ENCODE data around the gene CLIC4. TPM values are rescaled to one million over a fixed set of nuclear protein-coding genes. Genes with fewer than 3 reads are reported as not detected.
"Not testable (repeated sequence)": the region's sequence is repeated elsewhere in the genome, so short reads cannot be mapped to it uniquely, and the experiment has no call there.

CLIC4 gene
- total RNA-seq, 2 donors from 2014 or later = 77.2 to 124 TPM

DNA sequence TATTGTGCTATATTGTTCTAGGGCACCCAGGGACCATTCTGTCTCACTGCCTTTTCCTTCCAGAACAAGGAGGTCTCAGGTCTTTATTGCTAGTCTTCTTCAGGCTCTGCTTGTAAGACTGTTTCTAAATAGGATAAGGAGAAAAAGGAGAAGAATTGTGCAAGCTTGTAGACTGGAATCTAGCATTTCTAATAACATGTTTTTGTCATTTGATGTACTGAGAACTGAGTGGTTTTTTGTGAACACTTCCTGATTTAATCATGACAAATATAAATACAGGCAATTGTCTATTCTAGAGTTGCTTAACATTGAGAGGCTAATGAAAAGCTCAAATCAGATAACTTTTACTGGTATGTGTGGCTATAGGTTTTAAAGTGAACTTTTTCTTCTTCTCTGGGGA lies 77.6 kb downstream of the CLIC4 start:
- TF ChIP-seq POLR2A (IDR thresholded peaks at IDR 0.05) (no peak), CTCF (IDR thresholded peaks at IDR 0.05) (no peak), POLR2AphosphoS5 (IDR thresholded peaks at IDR 0.05) (no peak)
- Histone ChIP-seq H3K27ac (no peak overlapping the region), H3K27me3 (replicated peaks; ENCODE audit: insufficient read depth) (no peaks in the 10 kb centered on the region), H3K36me3 (no peaks in the 10 kb centered on the region), H3K4me1 (replicated peaks) (no peaks in the 10 kb centered on the region), H3K9me3 (no peaks in the 10 kb centered on the region), H3K4me3 (no peak overlapping the region)
- intact Hi-C loops (cut with DNase I) = loop anchor here (10.0 kb wide), 1 partner anchor 408 kb away; the partner anchor contains the start of genes NIPAL3 and STPG1
- no peak for DNase-seq (ENCODE audit: low spot score)

GRCh38 chr1:24823486-24823885 lies 78.2 kb downstream of the CLIC4 start:
- intact Hi-C loops (cut with DNase I) = loop anchor here (10.0 kb wide), 1 partner anchor 409 kb away; the partner anchor contains the start of genes NIPAL3 and STPG1
- H3K4me1 ChIP-seq (replicated peaks) = not testable (repeated sequence)

DNA sequence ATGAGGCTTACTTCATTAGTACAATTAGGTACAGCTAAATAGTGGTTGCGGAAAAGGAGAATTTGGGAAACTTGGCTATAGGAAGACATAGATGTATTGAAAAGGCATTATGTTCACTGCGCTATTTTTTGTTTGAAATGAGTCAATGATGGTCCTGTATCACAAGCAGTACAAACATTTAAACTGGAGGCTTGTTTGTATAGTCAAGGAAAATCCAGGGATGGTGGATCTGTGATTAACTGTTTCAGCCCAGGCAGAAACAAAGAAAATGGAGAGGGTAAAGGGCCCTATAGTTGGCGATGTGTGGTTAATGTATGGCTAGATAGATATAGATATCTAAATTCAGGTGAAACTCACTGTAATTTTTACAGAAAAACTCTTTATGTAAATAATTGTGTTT lies 79.9 kb downstream of the CLIC4 start:
- no peak for TF ChIP-seq POLR2AphosphoS5 (IDR thresholded peaks at IDR 0.05)
- no peak for TF ChIP-seq CTCF (IDR thresholded peaks at IDR 0.05)
- no peak for TF ChIP-seq POLR2A (IDR thresholded peaks at IDR 0.05)
- no peaks in the 10 kb centered on the region for H3K36me3 ChIP-seq
- H3K4me3 ChIP-seq = no peak overlapping the region
- 79% methylated on average over 3 of the region's 3 CpGs for WGBS
- no peak overlapping the region for H3K27ac ChIP-seq
- H3K9me3 ChIP-seq = no peaks in the 10 kb centered on the region
- H3K4me1 ChIP-seq (replicated peaks) = no peaks in the 10 kb centered on the region
- DNase-seq (ENCODE audit: low spot score) = no peak
- intact Hi-C loops (cut with DNase I) = loop anchor here (5.0 to 10.0 kb wide), 2 partner anchors 78 to 410 kb away; partner anchors contain the start of genes CLIC4, NIPAL3 and STPG1
- no peaks in the 10 kb centered on the region for H3K27me3 ChIP-seq (replicated peaks; ENCODE audit: insufficient read depth)

More at GRCh38 chr1:24823486-24823885, 78.2 kb downstream of the CLIC4 start:
- H3K4me3 ChIP-seq; H3K9me3 ChIP-seq; H3K27ac ChIP-seq; H3K36me3 ChIP-seq; DNase-seq (ENCODE audit: low spot score); H3K27me3 ChIP-seq (replicated peaks; ENCODE audit: insufficient read depth): not testable (repeated sequence)
- WGBS = 88% methylated on average over 12 of the region's 12 CpGs

GRCh38 chr1:24826510-24826909 lies 81.3 kb downstream of the CLIC4 start:
- Histone ChIP-seq H3K9me3 (no peaks in the 10 kb centered on the region), H3K27ac (no peak overlapping the region), H3K4me1 (replicated peaks) (no peaks in the 10 kb centered on the region), H3K27me3 (replicated peaks; ENCODE audit: insufficient read depth) (no peaks in the 10 kb centered on the region), H3K36me3 (no peaks in the 10 kb centered on the region), H3K4me3 (no peak overlapping the region)
- TF ChIP-seq POLR2A (IDR thresholded peaks at IDR 0.05) = no peak
- TF ChIP-seq POLR2AphosphoS5 (IDR thresholded peaks at IDR 0.05) = no peak
- TF ChIP-seq CTCF (IDR thresholded peaks at IDR 0.05) = no peak
- WGBS = 76% methylated on average over 1 of the region's 1 CpG
- no peak for DNase-seq (ENCODE audit: low spot score)
- intact Hi-C loops (cut with DNase I) = loop anchor here (5.0 to 10.0 kb wide), 2 partner anchors 79 to 412 kb away; partner anchors contain the start of genes CLIC4, NIPAL3 and STPG1

DNA sequence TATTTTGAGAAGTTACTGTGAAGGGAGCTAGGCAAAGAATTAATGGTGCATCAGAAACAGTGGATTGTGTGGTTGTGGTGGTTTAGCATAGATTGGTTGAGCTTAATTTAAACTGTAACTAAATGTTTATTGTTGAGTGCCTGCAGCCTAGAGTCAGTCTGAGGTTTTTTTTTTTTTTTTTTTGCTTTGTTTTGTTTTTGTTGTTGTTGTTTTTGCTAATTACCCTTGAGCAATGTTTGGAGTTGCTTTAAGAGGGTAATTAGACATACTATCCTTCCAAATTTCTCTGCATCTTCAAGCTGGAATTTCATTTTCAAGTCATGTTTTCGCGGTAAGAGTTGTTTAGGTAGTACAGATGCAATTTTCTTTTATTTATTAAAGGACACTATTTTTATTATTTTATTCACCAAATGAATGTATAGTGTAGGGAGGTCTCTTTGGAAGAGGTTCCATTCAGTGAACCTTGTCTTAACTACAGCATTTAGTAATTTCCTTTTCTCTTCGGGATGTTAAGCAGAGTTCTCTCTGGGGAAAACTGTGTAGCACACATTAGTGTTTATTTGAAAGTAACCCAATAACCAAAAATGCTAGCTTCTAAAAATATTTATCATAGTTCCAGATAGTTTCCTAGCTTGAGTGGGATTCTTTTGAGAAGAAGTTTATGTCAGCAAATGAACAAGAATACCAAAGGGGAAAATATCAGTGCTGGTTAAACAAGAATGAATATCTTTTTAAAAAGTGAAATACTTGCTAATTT lies 82.3 kb downstream of the CLIC4 start:
- intact Hi-C loops (cut with DNase I) = loop anchor here (5.0 to 10.0 kb wide), 2 partner anchors 80 to 413 kb away; partner anchors contain the start of genes CLIC4, NIPAL3 and STPG1
- WGBS = 83% methylated on average over 3 of the region's 3 CpGs
- no peak for DNase-seq (ENCODE audit: low spot score)

More for the DNA sequence above, 82.3 kb downstream of the CLIC4 start:
- H3K4me1 ChIP-seq (replicated peaks) = no peaks in the 10 kb centered on the region
- no peak for TF ChIP-seq POLR2A (IDR thresholded peaks at IDR 0.05)
- TF ChIP-seq CTCF (IDR thresholded peaks at IDR 0.05) = no peak
- no peak for TF ChIP-seq POLR2AphosphoS5 (IDR thresholded peaks at IDR 0.05)
- H3K27ac ChIP-seq = no peak overlapping the region
- no peaks in the 10 kb centered on the region for H3K36me3 ChIP-seq
- no peak overlapping the region for H3K4me3 ChIP-seq
- no peaks in the 10 kb centered on the region for H3K27me3 ChIP-seq (replicated peaks; ENCODE audit: insufficient read depth)
- H3K9me3 ChIP-seq = no peaks in the 10 kb centered on the region
